HG02571 (cell line): ENCODE results near the gene BMP7.

Experiments used
- ATAC-seq: cut with Tn5 transposase; IDR thresholded peaks from one replicate; pipeline ENCODE4 v1.9.1; 2021; ENCODE audit warnings: mild to moderate bottlenecking, moderate library complexity; ENCODE audit not compliant: unreplicated experiment

BMP7 gene

DNA sequence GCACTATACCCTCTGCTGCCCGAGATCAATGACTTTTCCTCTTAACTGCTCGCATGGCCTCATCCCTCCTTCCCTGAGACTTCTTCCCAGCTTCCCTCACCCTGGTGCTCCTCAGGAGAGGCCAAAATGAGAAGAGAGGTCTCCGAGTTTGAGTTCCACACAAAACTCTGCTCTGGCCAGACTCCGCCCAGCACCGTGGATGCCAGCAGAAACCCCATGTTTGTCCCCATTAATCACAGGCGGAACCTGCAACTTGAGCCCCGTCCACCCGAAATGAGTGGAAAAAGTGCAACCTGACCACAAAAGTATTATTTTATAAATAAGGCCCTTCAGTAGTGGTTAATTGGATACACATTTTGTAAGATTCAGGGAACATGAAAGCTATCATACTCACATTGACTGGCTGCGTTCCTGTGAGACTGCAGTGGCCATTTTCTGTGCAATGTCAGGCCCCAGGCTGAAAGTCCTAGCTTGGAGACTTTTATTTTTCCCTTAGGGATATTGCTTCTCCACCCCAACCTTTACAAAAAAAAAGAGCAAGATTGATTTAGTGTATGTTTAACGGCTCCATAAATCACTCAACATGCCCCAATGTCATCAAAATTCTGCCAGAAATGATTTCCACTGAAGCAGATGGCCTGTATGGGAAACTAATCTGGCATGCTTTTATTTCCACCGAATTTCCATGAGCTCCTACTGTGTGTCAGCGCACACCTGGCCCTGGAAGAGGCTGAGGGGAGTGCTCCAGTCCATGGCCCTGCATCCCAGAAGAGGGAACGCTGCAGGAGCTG lies 134.6 kb downstream of the BMP7 start:
- ATAC-seq, result no peak

DNA sequence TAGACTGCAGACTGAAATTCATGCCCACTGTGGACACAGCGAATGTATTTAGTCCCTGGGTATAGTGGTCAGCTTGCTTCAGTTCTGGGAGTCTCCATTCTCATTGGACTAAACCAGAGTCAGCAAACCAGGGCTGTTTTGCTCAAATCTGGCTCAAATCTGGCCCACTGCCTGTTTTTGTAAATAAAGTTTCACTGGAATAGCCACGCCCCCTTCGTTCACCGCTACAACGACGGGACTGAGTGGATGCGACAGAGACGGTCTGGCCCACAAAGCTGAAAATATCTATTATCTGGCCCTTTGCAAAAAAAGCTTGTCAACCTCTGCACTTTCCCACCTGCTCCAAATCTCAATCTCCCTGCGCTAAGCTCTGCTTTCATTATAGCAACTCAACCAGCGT lies 135.4 kb downstream of the BMP7 start:
- ATAC-seq, result no peak

DNA sequence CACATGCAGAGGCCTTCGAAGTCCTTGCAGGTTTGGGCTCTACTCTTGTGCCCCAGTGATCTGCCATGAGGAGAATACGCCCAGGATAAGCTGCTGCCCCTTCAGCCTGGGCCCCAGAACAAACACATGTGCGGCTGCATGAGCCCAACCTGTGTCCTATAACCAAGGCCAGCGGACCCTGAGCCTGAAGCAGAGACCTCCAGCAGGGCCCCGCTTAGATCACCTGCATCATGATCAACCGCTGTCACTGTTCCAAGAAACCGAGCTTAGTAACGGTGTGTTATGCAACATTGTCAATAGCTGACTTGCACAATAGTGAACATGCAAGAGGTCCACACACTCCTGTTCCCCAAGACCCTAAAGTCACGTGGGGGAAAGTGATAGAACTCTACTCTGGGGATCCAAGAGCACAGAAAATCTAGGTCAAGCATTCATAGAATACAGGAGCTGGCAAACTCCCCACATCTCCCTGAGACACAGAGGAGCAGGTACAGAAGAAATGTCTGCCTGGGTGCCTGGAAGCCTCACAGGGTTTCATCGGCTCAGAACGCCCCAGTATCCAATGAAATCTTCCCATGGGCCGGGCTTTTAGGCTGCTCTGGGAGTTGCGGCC lies 136.2 kb downstream of the BMP7 start:
- ATAC-seq, result no peak

DNA sequence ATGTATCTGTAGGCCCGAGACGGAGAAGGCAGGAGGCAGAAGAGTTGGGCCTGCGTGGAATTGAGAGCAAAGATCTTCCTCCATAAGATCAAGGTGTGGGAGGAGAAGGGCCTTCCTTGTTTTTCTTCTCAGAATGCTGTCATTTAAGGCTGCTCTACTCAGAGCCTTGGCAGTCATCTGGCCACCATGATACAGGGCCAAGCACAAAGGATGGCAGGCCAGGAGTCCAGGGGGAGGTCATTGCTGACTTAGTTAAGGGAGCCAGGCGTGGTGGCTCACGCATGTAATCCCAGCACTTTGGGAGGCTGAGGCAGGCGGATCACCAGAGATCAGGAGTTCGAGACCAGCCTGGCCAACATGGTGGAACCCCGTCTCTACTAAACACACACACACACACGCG lies 137.1 kb downstream of the BMP7 start:
- no peak for ATAC-seq

DNA sequence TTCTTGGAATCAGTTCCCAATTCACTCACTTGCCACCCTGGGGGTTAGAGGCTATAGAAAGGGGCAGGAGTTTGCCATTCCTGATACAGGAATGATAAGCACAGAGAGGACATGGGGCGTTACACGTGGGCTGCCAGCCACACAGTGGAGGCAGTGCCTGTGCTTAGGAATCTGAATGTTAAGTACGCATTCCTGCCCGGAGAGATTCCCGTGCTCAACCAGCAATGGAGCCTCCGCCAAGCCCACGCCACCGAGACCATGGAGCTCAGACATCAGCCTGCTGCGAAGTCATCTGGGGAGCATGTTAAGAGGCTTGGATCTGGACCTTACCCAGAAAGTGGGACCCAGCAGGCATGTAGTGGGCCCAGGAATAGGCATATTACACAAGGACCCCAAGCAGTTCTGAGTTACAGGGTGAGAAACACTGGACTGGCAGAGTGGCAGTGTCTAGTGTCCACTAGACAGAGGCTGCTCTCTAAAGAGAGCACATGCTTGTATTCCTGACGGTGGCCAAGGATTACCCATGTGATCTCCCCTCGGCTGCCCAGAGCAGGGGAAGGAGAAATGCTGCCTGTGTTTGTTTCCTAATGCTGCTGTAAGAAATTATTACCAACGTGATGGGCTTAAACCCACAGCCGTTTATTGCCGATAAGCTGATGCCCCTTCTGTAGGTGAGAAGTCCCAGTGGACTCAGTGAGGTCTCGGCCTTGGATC lies 138.2 kb downstream of the BMP7 start:
- no peak for ATAC-seq

- ATAC-seq, result no peak
Measured at GRCh38 chr20:57126481-57127092, 139.9 kb downstream of the BMP7 start.

- no peak for ATAC-seq
Measured at GRCh38 chr20:57124800-57125517, 141.5 kb downstream of the BMP7 start.

DNA sequence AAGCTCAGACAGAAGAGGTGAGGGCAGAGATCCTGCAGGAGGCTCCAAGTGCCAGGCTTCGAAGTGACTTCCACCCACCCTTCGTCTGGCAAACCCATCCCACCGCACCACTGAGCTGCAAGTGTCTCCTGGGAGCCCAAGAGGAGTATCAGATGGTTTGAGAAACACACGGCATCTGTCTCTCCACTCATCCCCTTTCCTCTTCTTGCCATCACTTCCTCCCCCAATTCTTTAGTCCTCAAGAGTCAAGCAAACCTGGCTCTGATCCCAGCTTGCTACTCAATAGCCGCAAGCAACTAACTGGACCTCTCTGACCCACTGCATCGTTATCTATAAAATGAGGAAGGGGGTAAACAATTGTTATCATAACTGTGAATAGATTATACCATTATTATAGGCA lies 142.1 kb downstream of the BMP7 start:
- ATAC-seq, result no peak

GRCh38 chr20:57123504-57123903 lies 142.9 kb downstream of the BMP7 start:
- no peak for ATAC-seq

DNA sequence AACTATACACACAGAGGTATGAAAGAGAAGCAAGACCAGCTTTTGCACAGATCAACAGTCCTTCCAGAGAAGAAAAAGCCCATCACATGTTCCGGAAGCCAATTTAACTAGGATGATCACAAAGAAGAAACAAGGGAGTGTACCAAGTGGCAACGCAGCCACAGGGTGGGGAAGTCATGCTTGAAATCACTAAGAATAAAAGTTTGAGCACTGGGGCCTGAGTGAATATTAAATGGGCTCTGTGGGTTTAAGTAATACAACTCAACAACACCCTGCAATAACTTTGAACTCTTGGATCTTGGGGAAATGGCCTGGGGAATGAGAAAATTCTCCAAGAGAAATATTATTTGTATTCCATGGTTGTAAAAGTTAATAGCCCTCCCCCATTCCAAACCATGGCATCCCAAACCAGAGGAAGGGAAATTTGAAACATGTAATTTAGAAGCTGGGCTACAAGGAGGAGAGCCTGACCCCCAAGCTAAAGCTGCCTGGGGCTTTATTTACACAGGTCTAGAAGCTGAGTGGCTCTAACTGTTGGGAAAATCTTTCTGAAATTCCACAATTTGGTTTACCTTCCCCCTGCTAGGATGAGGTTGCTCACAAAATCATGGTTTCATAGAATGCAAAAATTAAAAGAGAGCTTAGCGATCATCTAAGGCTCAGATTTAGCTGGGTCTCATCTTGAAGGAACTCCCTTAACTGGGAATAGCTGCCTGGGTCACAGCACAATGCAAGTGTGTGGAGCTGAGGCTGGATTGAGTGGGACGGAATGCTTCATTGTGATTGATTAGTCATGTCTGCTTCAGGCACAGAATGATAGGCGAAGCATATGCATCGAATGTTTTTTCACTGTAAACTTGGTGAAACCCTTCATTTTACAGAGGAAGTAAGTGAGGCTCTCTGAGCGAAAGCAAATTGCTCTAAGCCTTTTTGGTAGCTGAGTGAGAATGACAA lies 143.6 kb downstream of the BMP7 start:
- no peak for ATAC-seq

DNA sequence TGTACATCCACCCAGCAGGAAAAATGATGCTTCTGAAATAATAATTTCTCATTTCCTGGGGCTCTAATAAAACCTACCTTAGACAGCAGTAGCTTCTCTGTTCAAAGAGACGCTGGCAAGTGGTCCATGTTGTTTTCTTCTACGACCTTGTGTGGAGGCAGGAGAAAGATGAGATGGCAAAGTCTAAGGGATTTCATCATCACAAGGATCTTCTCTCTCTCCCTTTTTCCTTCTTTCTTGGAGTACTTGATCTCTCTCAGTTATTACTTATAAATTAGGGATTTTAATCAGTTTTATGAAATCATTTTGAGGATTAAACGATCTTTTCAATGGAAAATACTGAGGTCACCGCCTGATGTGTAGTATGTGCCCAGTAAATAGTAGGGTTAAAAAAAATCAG lies 147.5 kb downstream of the BMP7 start:
- no peak for ATAC-seq
